Activated T-cell treated with anti-CD3 and anti-CD28 coated beads for 24 hours (primary cell): Measurements from ENCODE around the gene ANO1.

Experiments used
- DNase-seq: peaks from one replicate; pipeline ENCODE4 v3.0.0-alpha.2; 2020; ENCODE audit warnings: low read depth

ANO1 gene

GRCh38 chr11:70054004-70054403 is 24.1 kb upstream of the ANO1 start:
- no peak for DNase-seq

- DNase-seq: no peak
These were observed 22.7 kb upstream of the ANO1 start for GRCh38 chr11:70055444-70055843.

GRCh38 chr11:70057080-70057479 is 21.0 kb upstream of the ANO1 start:
- DNase-seq: no peak

GRCh38 chr11:70059971-70060370 is 18.1 kb upstream of the ANO1 start:
- DNase-seq: no peak

GRCh38 chr11:70060611-70061293 is 17.4 kb upstream of the ANO1 start:
- DNase-seq: no peak

- no peak for DNase-seq
These were observed 16.4 kb upstream of the ANO1 start for GRCh38 chr11:70061734-70062133.

- DNase-seq: no peak
These were observed 15.0 kb upstream of the ANO1 start for GRCh38 chr11:70063121-70063520.

GRCh38 chr11:70063555-70063954 is 14.6 kb upstream of the ANO1 start:
- DNase-seq: no peak

- DNase-seq: no peak
These were observed 13.9 kb upstream of the ANO1 start for GRCh38 chr11:70064008-70064725.

GRCh38 chr11:70064726-70065317 is 13.3 kb upstream of the ANO1 start:
- no peak for DNase-seq

- DNase-seq: no peak
These were observed 12.6 kb upstream of the ANO1 start for GRCh38 chr11:70065318-70066135.

- no peak for DNase-seq
These were observed 12.0 kb upstream of the ANO1 start for GRCh38 chr11:70066136-70066520.

- no peak for DNase-seq
These were observed 11.5 kb upstream of the ANO1 start for GRCh38 chr11:70066628-70067027.

GRCh38 chr11:70067036-70067435 is 11.1 kb upstream of the ANO1 start:
- DNase-seq: no peak

- DNase-seq: no peak
These were observed 10.4 kb upstream of the ANO1 start for GRCh38 chr11:70067591-70068341.

- DNase-seq: no peak
These were observed 9.8 kb upstream of the ANO1 start for GRCh38 chr11:70068345-70068744.

- no peak for DNase-seq
These were observed 9.2 kb upstream of the ANO1 start for GRCh38 chr11:70068950-70069349.

GRCh38 chr11:70070706-70071105 is 7.4 kb upstream of the ANO1 start:
- no peak for DNase-seq

- DNase-seq: no peak
These were observed 6.1 kb upstream of the ANO1 start for GRCh38 chr11:70071996-70072395.

- DNase-seq: no peak
These were observed 5.7 kb upstream of the ANO1 start for GRCh38 chr11:70072461-70072860.

GRCh38 chr11:70072861-70073755 is 5.0 kb upstream of the ANO1 start:
- DNase-seq: no peak
